MM.1S (cell line): ENCODE results near the gene MYH7.

Experiments
- EZH2 ChIP-seq: fragments of 300-600 bp; sonication (generic); optimal IDR thresholded peaks from 2 replicates; pipeline ENCODE3; 2017; ENCODE audit warnings: low read depth, mild to moderate bottlenecking, antibody characterized with exemption, low read length, mixed read lengths
- EZH2phosphoT487 ChIP-seq: fragments of 300-600 bp; sonication (generic); IDR thresholded peaks from 2 replicates; pipeline ENCODE4 v1.6.1; 2018; ENCODE audit warnings: antibody characterized with exemption, low read length
- TF ChIP-seq, protein P1 (sequence below): fragments of 300-600 bp; sonication (generic); IDR thresholded peaks from 2 replicates; pipeline ENCODE4 v1.5.1; 2016; ENCODE audit warnings: antibody characterized with exemption, low read length, mixed read lengths

GRCh38 chr14:23378612-23379220 is 56.7 kb downstream of the MYH7 start:
- TF ChIP-seq, protein P1, sequence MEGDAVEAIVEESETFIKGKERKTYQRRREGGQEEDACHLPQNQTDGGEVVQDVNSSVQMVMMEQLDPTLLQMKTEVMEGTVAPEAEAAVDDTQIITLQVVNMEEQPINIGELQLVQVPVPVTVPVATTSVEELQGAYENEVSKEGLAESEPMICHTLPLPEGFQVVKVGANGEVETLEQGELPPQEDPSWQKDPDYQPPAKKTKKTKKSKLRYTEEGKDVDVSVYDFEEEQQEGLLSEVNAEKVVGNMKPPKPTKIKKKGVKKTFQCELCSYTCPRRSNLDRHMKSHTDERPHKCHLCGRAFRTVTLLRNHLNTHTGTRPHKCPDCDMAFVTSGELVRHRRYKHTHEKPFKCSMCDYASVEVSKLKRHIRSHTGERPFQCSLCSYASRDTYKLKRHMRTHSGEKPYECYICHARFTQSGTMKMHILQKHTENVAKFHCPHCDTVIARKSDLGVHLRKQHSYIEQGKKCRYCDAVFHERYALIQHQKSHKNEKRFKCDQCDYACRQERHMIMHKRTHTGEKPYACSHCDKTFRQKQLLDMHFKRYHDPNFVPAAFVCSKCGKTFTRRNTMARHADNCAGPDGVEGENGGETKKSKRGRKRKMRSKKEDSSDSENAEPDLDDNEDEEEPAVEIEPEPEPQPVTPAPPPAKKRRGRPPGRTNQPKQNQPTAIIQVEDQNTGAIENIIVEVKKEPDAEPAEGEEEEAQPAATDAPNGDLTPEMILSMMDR: no peak
- TF ChIP-seq EZH2: no peak
- TF ChIP-seq EZH2phosphoT487: no peak
